Putamen (tissue), 1 donor: ENCODE data around the gene NKD1.

Source experiments
- DNase-seq: peaks from one replicate; pipeline ENCODE4 v3.0.0-alpha.2; 2016; ENCODE audit warnings: low spot score

NKD1 gene

DNA sequence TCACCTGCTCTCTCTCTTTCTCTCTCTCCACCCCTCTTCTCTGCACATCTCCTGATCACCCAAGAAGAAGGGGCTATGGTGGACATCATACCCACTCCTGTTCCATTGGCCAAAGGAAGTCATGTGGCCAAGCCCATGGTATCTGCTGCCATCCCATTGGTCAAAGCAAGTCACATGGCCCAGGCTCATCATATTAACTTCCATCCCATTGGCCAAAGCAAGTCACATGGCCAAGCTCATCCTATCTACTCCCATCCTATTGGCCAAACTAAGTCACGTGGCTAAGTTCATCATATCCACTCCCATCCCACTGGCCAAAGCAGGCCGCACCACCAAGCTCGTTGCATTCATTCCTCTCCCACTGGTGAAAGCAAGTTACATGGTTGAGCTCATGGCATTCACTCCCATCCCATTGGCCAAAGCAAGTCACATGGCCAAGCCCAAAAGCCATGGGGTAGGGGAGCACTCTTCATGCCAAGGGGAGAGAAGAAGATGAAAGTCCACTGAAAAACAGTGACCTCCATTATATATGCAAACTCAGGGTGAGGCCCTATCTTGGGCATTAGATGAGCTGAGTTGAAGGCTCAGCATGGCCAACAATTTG, 103.7 kb downstream of the NKD1 start:
- DNase-seq = no peak

- DNase-seq = no peak
These were observed 104.7 kb downstream of the NKD1 start for GRCh38 chr16:50652836-50653425.

- DNase-seq = no peak
These were observed 105.7 kb downstream of the NKD1 start for GRCh38 chr16:50653633-50654519.

DNA sequence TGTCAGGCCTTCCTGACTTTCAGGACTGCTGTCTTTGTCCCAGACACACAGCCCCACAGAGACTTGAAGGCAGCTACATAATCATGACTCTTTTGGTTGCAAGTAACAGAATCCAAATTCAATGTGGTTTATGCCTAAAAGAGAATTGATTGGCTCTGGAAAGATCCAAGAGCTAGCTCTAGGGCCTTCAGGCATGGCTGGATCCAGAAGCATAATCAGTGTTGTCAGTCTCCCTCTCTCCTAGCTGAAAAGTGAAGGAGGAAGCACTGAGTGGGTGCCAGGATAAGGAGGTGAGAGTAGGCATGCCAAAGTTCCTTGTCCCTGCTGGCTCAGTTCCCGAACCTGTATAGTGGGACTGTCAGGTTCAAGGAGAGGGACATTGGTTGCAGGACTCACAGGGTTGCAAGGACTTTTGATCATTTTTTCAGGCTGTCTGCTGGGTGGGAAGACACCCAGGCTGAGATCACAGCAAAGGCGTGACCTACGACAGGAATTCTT, 107.4 kb downstream of the NKD1 start:
- no peak for DNase-seq

- DNase-seq = no peak
These were observed 109.0 kb downstream of the NKD1 start for GRCh38 chr16:50657241-50657640.

- DNase-seq = no peak
These were observed 111.6 kb downstream of the NKD1 start for GRCh38 chr16:50659806-50660205.

GRCh38 chr16:50662306-50662940, 114.2 kb downstream of the NKD1 start:
- no peak for DNase-seq

DNA sequence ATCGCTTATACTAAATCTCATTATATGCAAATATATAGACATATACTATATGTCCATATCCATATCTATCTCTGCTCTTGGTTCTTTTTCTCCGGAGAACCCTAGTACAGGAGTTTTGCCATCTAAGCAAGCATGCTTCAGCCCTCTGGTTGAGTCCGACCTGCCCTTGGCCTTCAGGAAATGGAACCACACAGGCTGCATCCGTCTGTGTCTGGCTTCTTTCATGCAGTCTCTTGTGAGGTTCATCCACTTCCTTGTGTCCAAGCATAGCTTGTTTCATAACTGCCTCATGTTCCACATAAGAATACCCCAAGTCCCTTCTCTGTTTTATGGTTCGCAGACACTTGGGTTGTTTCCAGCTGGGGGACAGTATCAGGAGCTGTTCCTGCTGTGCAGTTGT, 116.1 kb downstream of the NKD1 start:
- no peak for DNase-seq

GRCh38 chr16:50665128-50665878, 117.1 kb downstream of the NKD1 start:
- peak; percentile 63 for DNase-seq

DNA sequence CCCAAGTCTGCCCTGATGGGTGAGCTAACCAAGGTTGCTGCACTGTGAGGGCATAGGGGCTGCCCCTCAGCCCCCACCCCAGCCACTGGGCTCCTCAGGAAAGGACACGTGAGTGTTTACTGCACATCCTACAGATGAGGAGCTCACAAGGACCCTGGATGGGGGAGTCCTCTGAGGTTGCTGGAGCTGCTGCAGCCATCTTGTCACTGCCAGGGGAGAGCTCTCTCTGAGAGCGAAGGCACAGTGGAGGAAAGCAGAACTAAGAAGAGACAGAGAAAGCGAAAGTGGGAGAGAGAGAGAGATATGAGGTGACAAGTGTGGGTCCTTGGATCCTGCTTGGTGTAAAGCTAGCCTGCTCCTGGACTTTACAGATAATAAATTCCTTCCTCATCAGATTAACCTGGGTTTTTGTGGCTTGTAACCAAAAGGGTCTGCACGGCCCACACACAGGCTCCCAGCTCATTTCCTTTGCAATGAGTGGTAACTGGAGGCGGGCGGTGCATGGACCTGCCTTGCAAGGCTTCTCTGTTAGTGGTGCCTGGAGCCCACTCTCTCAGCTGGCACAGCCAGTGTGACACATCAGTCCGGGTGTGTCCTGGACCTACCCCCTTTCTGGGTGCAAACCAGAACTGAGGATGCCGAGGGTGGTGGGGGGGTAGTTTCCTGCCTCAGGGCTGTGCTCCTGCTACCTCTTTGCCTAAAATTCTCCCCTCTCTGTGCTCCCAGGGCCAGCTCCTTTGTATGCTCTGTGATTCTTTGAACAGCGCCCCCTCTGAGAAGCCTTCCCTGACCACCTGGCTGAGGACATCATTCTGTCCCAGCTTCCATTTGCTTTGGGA, 118.7 kb downstream of the NKD1 start:
- no peak for DNase-seq

DNA sequence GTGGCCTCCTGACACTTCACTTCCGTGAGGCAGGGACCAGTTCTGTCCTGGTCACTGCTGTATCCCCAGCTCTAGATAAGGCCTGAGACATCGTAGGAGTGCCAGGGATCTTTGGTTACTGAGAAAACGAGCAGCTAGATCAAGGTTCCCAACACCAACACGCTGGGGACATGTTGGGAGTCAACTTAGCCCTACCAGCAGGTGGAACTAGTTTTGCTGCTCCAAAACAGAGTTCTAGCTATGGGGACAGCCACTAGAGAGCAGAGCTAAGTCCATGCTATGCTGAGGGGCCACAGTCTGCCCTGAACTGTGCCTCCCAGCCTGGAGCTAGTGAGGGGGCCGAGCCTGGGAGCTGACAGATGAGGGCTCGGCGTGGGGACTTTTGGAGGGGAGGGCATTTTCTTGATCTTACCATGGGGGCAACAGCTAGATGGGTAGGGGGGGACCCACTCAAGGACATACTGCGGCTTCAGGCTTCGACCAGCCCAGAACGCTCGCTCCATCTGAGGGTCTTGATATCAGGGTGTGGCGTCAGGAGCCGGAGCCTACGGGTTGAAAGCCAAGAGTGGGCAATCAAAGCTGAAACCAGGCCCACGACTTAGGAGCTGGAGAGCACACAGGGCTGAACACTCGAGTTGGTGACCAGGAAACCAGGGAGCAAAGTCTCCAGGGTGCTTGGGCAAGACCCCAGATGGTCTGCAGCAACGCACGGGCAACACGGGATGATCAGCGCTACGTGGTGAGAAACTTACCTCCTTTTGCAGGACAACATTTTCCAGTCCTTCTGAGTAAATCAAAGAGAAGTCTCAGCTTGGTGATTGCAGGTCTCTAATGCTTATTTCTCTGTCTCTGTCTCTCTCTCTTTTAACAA, 119.5 kb downstream of the NKD1 start:
- DNase-seq = no peak

GRCh38 chr16:50668368-50669008, 120.3 kb downstream of the NKD1 start:
- no peak for DNase-seq

DNA sequence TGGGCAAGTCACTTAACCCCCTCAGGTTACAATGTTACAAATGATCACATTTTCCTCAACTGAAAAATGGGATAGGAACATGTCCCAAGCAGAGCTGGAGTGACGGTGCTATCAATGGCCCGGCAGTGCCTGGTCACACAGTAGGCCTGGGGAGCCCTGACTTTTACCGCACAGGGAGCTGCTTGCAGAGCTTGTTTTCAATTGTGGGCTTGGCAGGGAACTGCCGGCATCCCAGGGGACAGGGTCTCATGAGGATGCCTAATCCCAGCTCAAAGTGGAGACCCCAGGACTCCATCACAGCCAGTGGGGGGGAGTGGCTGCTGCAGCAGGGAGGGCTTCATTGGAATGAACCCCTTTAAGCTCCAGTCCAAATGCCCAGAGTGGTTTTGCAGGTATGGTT, 121.5 kb downstream of the NKD1 start:
- DNase-seq = no peak

DNA sequence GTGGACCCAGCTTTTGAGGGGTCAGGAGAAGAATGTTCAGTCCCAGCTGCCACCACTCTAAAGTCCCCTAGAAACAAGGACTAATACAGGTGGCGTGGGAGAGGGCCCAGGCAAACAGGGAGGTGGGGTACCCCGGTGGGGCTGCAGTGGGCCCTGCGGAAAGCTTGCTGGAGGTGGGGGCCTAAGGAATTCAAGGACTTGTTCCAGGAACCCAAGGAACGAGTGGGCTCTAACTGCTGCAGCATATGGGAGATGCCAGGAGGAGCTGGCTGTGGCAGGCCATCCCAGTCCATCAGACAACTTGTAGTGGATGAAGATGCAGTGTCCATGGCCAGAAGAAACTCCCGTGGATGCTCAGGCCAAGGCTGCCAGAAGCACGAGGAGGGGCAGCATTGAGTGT, 122.3 kb downstream of the NKD1 start:
- no peak for DNase-seq

GRCh38 chr16:50671644-50672260, 123.6 kb downstream of the NKD1 start:
- no peak for DNase-seq

GRCh38 chr16:50673496-50674275, 125.5 kb downstream of the NKD1 start:
- DNase-seq = no peak

- no peak for DNase-seq
These were observed 126.6 kb downstream of the NKD1 start for GRCh38 chr16:50674831-50675230.
